Motor neuron (in vitro differentiated cells): ENCODE results near the gene CCIN. TPM values are rescaled to one million over a fixed set of nuclear protein-coding genes. Genes with fewer than 3 reads are reported as not detected.
A peak's percentile ranks its signal among the peaks of the same experiment; 100 is the strongest.
"Not testable (repeated sequence)": the region's sequence is repeated elsewhere in the genome, so short reads cannot be mapped to it uniquely, and the experiment has no call there.

Source experiments
- ATAC-seq, 8 experiments: fragments of 200-7000 bp; cut with Tn5 transposase; replicated peaks in 6 of 8; 2 replicates each; pipeline ENCODE4 v1.8.0; 2021; ENCODE audit warnings: mild to moderate bottlenecking in 8 of 8, moderate library complexity in 8 of 8
- H3K27ac ChIP-seq, 2 donors: fragments of 250-450 bp; sonication (Bioruptor Pico); 2 replicates each; pipeline ENCODE4 v1.9.0; 2021; ENCODE audit warnings: antibody characterized with exemption in 2 of 2, mild to moderate bottlenecking in 2 of 2, moderate library complexity in 1 of 2
- H3K4me1 ChIP-seq, 2 donors: fragments of 250-450 bp; sonication (Bioruptor Pico); replicated peaks in 1 of 2; 2 replicates each; pipeline ENCODE4 v1.6.1; 2021; ENCODE audit warnings: antibody characterized with exemption in 2 of 2, mild to moderate bottlenecking in 2 of 2, moderate library complexity in 1 of 2
- H3K4me3 ChIP-seq, 5 donors: fragments of 250-450 bp; sonication (Bioruptor Pico); 2 replicates each; pipeline ENCODE4 v1.9.0; 2021; ENCODE audit warnings: antibody characterized with exemption in 5 of 5, mild to moderate bottlenecking in 5 of 5, moderate library complexity in 4 of 5
- WGBS, 10 experiments: fragments of 450-650 bp; shearing (Covaris generic); methylation state at CpG; one replicate each; pipeline ENCODE4 v1.0.0; 2022; 5-methylcytosine and 5-hydroxymethylcytosine counted together
- in situ Hi-C, 9 experiments: fragments of 400-800 bp; cut with MboI; loops; one replicate each; pipeline ENCODE4 v1.15.0; 2021; ENCODE audit warnings: low sequenced_read_pairs in 9 of 9, low pct_unique_long_range_greater_than_20kb in 2 of 9; ENCODE audit not compliant: unreplicated experiment in 9 of 9
- total RNA-seq, 8 experiments: library from RNA; unstranded; fragments of 300-600 nt; gene quantifications; 2 replicates each; pipeline versions ENCODE4 v1.2.3 to v1.2.4, GENCODE V29; 2022

Gene CCIN
- total RNA-seq, 8 experiments from 2014 or later: 0.08 to 0.47 (median 0.25) TPM; not detected in 4

DNA sequence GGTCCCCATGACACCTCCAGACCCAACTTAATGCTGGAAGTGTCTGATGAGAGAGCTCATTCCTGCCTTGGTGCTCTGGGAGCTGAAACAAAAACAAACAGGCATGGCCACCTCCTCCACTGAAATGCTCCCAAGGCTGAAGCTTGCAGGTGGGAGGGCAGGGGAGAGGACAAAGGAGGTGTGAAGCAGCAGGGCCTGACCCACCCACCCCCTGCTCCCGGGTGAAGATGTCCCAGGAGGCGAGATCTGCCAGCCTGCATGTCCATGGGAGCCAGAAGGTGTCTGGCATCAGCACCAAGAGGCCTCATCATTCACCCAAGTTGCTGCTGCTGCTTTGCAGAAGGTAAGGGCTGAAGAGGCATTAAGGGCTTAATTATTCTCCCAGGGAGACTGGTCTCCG is 4.2 kb upstream of the CCIN start:
- no peak overlapping the region for H3K27ac ChIP-seq
- in situ Hi-C loops: loop anchor here in 1 of 9 experiments (25.0 kb wide), 1 partner anchor 97 kb away; the partner anchor contains the start of gene GNE
- WGBS, 10 experiments: 33 to 80% (median 40%) methylated on average over 1 to 2 of the region's 3 CpGs; no CpG with 5 or more reads in 7 of the 10 experiments
- ATAC-seq: no peak
- no peak overlapping the region for H3K4me3 ChIP-seq
- peaks cover 10 to 19% of the 10 kb centered on the region in 2 donors for H3K4me1 ChIP-seq

DNA sequence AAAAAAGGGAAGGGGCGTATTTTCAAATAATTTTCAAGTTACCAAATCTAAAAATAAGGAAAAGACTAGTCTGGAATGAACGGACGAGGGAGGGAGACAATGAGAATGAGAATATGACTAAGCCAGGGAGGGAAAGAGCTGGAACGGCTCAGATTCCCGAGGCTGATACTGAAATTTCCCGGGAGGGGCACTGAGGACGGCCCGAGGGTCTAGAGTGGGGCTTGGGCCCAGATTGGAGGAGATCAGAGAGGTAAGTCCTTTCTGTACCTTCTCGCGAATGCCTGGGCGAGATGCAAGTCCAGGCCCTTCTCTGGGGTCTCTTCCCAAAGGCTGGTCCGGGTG is 3.4 kb upstream of the CCIN start:
- no peak overlapping the region for H3K4me3 ChIP-seq
- 11 to 100% (median 73%) methylated on average over 1 to 8 of the region's 12 CpGs; no CpG with 5 or more reads in 1 of the 10 experiments for WGBS, 10 experiments
- peaks cover 10 to 19% of the 10 kb centered on the region in 2 donors for H3K4me1 ChIP-seq
- no peak overlapping the region for H3K27ac ChIP-seq
- ATAC-seq: peak in 2 of 8 experiments; percentile 8 to 20
- in situ Hi-C loops: loop anchor here in 1 of 9 experiments (25.0 kb wide), 1 partner anchor 97 kb away; the partner anchor contains the start of gene GNE

DNA sequence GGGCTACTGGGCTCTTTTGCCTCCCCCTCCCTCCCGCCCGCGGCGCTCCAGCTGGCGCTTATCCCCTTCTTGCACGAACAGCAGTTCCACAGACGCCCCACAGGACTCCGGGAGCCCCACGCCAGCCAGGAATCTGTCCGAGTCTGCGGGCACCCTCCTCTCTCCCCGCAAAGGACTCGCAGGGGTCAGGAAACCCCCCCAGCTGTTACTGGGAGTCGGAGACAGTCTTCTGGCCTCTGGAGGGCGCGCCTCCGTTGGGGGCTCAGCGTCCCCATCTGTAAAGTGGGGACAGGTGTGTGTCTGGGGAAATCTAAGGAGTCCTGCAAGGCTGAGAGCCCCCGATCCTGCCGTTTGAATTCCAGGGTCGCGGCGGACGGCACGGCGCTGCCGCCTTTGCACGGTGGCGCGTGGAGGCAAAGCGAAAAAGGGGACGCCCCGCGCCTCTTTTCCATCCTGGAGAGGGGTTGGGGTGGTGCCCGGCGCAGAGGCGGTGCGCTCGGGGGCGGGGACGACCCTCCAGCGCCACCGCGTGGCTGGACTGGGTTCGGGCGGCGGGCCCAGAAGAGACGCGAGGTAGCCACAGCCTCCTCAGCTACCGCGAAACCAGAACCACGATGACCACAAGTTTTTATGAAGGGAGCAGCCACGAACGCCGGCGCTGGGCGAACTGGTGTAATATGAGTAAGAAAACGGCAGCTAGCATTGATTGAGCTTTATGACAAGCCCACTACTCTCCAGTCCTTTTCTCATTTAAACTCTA is 2.8 kb upstream of the CCIN start:
- WGBS, 10 experiments: 0 to 40% (median 0%) methylated on average over 2 to 11 of the region's 58 CpGs; no CpG with 5 or more reads in 7 of the 10 experiments

DNA sequence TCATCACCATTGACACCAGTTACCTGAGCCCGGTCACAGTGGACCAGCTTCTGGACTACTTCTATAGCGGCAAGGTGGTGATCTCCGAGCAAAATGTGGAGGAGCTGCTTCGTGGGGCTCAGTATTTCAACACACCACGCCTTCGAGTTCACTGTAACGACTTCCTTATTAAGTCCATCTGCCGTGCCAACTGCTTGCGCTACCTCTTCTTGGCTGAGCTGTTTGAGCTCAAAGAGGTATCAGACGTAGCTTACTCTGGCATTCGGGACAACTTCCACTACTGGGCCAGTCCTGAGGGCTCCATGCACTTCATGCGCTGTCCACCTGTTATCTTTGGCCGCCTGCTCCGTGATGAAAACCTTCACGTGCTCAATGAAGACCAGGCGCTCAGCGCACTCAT is 520 bp downstream of the CCIN start:
- no peak for ATAC-seq
- 85 to 100% (median 94%) methylated on average over 1 to 14 of the region's 17 CpGs; no CpG with 5 or more reads in 1 of the 10 experiments for WGBS, 10 experiments
- in situ Hi-C loops: loop anchor here in 1 of 9 experiments (25.0 kb wide), 1 partner anchor 93 kb away; the partner anchor contains the start of gene GNE
- Histone ChIP-seq H3K27ac (no peak overlapping the region), H3K4me3 (no peak overlapping the region), H3K4me1 (no peaks in the 10 kb centered on the region)

More for the DNA sequence above, 2.8 kb upstream of the CCIN start:
- Histone ChIP-seq H3K4me1 (peaks cover 10 to 19% of the 10 kb centered on the region in 2 donors), H3K27ac (no peak overlapping the region), H3K4me3 (peak overlapping the region; percentile 6 to 24 (median 18))
- in situ Hi-C loops: loop anchor here in 1 of 9 experiments (25.0 kb wide), 1 partner anchor 96 kb away; the partner anchor contains the start of gene GNE
- ATAC-seq: peak; percentile 26 to 98 (median 72)

DNA sequence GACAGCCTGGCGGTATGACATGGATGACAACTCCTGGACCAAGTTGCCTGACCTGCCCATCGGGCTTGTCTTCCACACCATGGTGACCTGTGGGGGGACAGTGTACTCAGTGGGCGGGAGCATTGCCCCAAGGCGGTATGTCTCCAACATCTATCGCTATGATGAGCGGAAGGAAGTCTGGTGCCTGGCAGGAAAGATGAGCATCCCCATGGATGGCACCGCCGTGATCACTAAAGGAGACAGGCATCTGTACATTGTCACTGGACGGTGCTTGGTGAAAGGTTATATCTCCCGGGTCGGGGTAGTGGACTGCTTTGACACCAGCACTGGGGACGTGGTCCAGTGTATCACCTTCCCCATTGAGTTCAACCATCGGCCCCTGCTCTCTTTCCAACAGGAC is 1.3 kb downstream of the CCIN start:
- in situ Hi-C loops: loop anchor here in 1 of 9 experiments (25.0 kb wide), 1 partner anchor 92 kb away; the partner anchor contains the start of gene GNE

DNA sequence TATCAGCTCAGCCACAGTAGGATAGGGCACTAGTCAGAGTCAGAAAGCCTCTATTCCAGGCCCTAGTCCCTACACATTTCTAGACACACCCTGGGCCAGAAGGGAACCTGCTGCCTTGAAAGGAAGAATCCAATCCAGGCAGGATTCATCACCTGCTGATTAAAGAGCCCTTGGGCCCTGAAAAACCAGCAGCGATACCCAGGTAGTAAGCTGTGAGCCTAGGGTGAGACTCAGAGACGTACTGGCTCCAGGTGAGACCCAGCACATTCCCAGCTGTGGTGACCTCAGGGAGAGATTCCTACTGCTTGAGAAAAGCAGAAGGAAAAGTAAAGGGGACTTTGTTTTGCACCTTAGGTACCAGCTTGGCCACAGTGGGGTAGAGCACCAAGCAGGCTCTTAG is 4.7 kb downstream of the CCIN start:
- Histone ChIP-seq H3K4me3 (no peak overlapping the region), H3K27ac (no peak overlapping the region), H3K4me1 (no peaks in the 10 kb centered on the region)
- ATAC-seq: no peak
- WGBS, 10 experiments: 60 to 100% methylated on average over 1 of the region's 2 CpGs; no CpG with 5 or more reads in 8 of the 10 experiments
- in situ Hi-C loops: loop anchor here in 1 of 9 experiments (25.0 kb wide), 1 partner anchor 88 kb away; the partner anchor contains the start of gene GNE

More for the DNA sequence above, 1.3 kb downstream of the CCIN start:
- no peak overlapping the region for H3K4me3 ChIP-seq
- WGBS, 10 experiments: 83 to 100% (median 94%) methylated on average over 1 to 7 of the region's 13 CpGs; no CpG with 5 or more reads in 7 of the 10 experiments
- H3K27ac ChIP-seq: no peak overlapping the region
- no peaks in the 10 kb centered on the region for H3K4me1 ChIP-seq
- ATAC-seq: no peak

DNA sequence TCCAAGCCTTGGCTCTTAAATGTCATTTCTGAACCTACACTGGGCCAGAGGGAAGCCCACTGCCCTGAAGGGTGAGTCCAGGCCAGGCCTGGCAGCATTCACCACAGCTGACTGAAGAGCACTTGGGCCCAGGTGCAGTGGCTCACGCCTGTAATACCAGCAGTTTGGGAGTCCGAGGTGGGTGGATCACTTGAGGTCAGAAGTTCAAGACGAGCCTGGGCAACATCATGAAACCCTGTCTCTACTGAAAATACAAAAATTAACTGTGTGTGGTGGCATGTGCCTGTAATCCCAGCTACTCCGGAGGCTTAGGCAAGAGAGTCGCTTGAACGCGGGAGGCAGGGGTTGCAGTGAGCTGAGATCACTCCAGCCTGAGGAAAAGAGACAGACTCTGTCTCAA is 5.1 kb downstream of the CCIN start:
- 53 to 100% (median 88%) methylated on average over 3 to 6 of the region's 7 CpGs; no CpG with 5 or more reads in 3 of the 10 experiments for WGBS, 10 experiments
- Histone ChIP-seq H3K4me1 (no peaks in the 10 kb centered on the region), H3K27ac (no peak overlapping the region), H3K4me3 (no peak overlapping the region)
- no peak for ATAC-seq
- in situ Hi-C loops: loop anchor here in 1 of 9 experiments (25.0 kb wide), 1 partner anchor 88 kb away; the partner anchor contains the start of gene GNE

DNA sequence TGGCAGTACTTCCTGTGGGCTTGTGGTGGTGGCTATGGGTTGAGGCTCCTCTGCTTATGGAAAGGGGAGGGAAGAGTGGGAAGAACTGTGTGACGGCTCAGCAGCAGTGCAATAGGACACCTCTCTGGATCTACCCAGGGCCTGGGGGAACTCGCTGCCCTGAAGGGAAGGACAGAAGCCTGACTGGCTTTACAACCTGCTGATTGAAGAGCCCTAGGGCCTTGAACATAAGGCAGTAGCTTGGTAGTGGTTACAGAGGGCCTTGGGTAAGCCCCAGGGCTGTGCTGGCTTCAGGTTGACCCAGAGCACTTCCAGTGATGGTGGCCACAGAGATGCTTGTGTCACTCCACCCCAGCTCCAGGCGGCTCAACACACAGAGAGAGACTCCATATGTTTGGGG is 5.5 kb downstream of the CCIN start:
- ATAC-seq: peak in 2 of 8 experiments; percentile 37 to 60
- 40 to 100% (median 100%) methylated on average over 1 to 3 of the region's 3 CpGs; no CpG with 5 or more reads in 4 of the 10 experiments for WGBS, 10 experiments
- in situ Hi-C loops: loop anchor here in 2 of 9 experiments (25.0 kb wide), 2 partner anchors 88 to 113 kb away; partner anchors contain the start of gene GNE (in 1 of the 2)

DNA sequence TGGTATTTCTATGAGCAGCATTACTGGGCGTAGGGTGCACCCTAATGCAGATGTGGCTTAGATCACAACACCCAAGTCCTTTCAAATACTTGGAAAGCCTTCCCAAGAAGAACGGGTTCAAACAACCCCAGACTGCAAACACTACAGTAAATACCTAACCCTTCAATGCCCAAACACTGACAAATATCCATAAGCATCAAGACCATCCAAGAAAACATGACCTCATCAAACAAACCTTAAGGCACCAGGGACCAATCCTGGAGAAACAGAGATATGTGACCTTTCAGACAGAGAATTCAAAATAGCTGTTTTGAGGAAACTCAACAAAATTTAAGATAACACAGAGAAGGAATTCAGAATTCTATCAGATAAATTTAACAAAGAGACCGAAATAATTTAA is 6.0 kb downstream of the CCIN start:
- in situ Hi-C loops: loop anchor here in 1 of 9 experiments (25.0 kb wide), 1 partner anchor 112 kb away; no protein-coding TSS in a partner anchor
- H3K4me1 ChIP-seq, ATAC-seq, H3K4me3 ChIP-seq, H3K27ac ChIP-seq: not testable (repeated sequence)
- 57 to 100% (median 81%) methylated on average over 1 to 3 of the region's 3 CpGs for WGBS, 10 experiments

More for the DNA sequence above, 5.5 kb downstream of the CCIN start:
- Histone ChIP-seq H3K27ac (no peak overlapping the region), H3K4me1 (no peaks in the 10 kb centered on the region), H3K4me3 (no peak overlapping the region)

DNA sequence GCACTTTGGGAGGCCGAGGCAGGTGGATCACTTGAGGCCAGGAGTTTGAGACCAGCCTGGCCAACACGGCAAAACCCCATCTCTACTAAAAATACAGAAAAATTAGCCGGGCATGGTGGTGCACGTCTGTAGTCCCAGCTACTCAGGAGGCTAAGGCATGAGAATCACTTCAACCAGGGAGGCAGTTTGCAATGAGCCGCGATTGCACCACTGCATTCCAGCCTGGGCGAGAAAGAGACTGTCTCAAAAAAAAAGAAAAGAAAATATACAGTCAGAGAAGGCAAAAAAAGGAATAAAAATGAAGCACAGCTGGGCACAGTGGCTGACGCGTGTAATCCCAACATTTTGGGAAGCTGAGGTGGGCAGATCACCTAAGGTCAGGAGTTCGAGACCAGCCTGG is 7.3 kb downstream of the CCIN start:
- in situ Hi-C loops: loop anchor here in 1 of 9 experiments (25.0 kb wide), 1 partner anchor 111 kb away; no protein-coding TSS in a partner anchor
- WGBS, 10 experiments: 82 to 100% (median 90%) methylated on average over 2 to 9 of the region's 10 CpGs; no CpG with 5 or more reads in 1 of the 10 experiments
- not testable (repeated sequence) for H3K27ac ChIP-seq, H3K4me1 ChIP-seq, H3K4me3 ChIP-seq, ATAC-seq

DNA sequence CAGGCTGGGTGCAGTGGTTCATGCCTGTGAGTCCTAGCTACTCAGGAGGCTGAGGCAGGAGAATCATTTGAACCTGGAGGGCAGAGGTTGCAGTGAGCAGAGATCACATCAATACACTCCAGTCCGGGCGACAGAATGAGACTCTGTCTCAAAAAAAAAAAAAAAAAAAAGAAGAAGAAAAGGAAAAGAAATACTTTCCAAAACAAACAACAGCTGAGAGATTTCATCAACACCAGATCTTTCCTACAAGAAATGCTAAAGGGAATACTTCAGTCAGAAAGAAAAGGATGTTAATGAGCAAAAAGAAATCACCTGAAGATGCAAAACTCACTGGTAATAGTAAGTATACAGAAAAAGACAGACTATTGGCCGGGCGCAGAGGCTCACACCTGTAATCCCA is 8.4 kb downstream of the CCIN start:
- Histone ChIP-seq H3K4me1 (no peaks in the 10 kb centered on the region), H3K4me3 (no peak overlapping the region), H3K27ac (no peak overlapping the region)
- WGBS, 10 experiments: 59 to 100% (median 91%) methylated on average over 2 to 4 of the region's 4 CpGs; no CpG with 5 or more reads in 1 of the 10 experiments
- no peak for ATAC-seq
- in situ Hi-C loops: loop anchor here in 1 of 9 experiments (25.0 kb wide), 1 partner anchor 110 kb away; no protein-coding TSS in a partner anchor

DNA sequence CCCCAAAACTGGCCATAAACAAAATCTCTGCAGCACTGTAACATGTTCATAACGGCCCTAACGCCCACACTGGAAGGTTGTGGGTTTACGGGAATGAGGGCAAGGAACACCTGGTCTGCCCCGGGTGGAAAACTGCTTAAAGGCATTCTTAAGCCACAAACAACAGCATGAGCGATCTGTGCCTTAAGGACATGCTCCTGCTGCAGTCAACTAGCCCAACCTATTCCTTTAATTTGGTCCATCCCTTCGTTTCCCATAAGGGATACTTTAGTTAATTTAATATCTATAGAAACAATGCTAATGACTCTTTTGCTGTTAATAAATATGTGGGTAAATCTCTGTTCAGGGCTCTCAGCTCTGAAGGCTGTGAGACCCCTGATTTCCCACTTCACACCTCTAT is 11.1 kb downstream of the CCIN start:
- not testable (repeated sequence) for H3K4me3 ChIP-seq, H3K4me1 ChIP-seq, ATAC-seq, H3K27ac ChIP-seq
- in situ Hi-C loops: loop anchor here in 1 of 9 experiments (25.0 kb wide), 1 partner anchor 107 kb away; no protein-coding TSS in a partner anchor
- 20 to 72% (median 60%) methylated on average over 1 to 5 of the region's 6 CpGs; no CpG with 5 or more reads in 5 of the 10 experiments for WGBS, 10 experiments

DNA sequence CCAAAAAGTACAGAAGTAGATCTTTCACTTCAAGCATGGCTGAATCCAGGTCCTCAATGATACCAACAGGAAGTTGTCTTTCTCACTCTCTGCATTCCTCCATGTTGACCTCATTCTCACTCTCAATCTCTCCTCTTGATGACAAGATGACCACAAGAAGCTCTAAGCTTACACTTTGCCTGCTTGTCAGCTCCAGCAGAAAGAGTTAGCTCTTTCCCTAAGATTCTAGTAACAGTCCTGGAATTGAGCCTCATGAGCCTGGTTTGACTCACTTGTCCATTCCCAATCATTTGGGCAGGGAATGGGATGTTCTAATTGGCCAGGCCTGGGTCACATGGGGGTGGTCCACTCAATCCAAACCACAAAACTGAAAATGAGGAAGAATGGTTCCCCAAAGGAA is 18.2 kb downstream of the CCIN start:
- ATAC-seq: no peak
- in situ Hi-C loops: loop anchor here in 1 of 9 experiments (25.0 kb wide), 1 partner anchor 100 kb away; no protein-coding TSS in a partner anchor
- H3K4me1 ChIP-seq: peaks cover 9 to 15% of the 10 kb centered on the region in 2 donors
- H3K4me3 ChIP-seq: no peak overlapping the region
- H3K27ac ChIP-seq: no peak overlapping the region
